K562 (cell line): ENCODE data around the gene FUT6.

Source experiments
- CHD4 ChIP-seq: fragments of 200-600 bp; sonication (generic); IDR thresholded peaks from 3 replicates; pipeline ENCODE4 v1.6.1; 2012; ENCODE audit warnings: low read depth, mild to moderate bottlenecking, mixed read lengths, low read length, inconsistent platforms; ENCODE audit not compliant: insufficient read depth, insufficient replicate concordance, poor library complexity, severe bottlenecking
- ERF ChIP-seq: fragments of 450-650 bp; formaldehyde crosslinking; IDR thresholded peaks from 2 replicates; pipeline ENCODE4 v1.4.0; 2020; ENCODE audit warnings: mild to moderate bottlenecking, mixed read lengths
- MLLT1 ChIP-seq, 2 experiments: fragments of 450-650 bp; IDR thresholded peaks; 2 replicates each; pipeline ENCODE4 v1.6.1; 2016
- SIX5 ChIP-seq, 2 experiments: IDR thresholded peaks; 2 replicates each; pipeline ENCODE4 v1.6.1; 2011; ENCODE audit warnings: low read length in 2 of 2, borderline replicate concordance in 1 of 2, low read depth in 1 of 2, mild to moderate bottlenecking in 1 of 2, moderate library complexity in 1 of 2; ENCODE audit not compliant: insufficient read depth in 1 of 2
- SP1 ChIP-seq: sonication (generic); formaldehyde crosslinking; IDR thresholded peaks from 2 replicates; pipeline ENCODE4 v1.8.1; 2022; ENCODE audit warnings: mild to moderate bottlenecking, missing genetic modification reagents
- TAF1 ChIP-seq: IDR thresholded peaks from 2 replicates; pipeline ENCODE4 v1.6.1; 2011; ENCODE audit warnings: mild to moderate bottlenecking, low read length, moderate library complexity; ENCODE audit not compliant: insufficient read depth, control insufficient read depth, severe bottlenecking; ENCODE audit errors: extremely low read depth
- TBL1XR1 ChIP-seq, 2 experiments: IDR thresholded peaks; 2 replicates each; pipeline ENCODE4 v1.6.1; 2012; ENCODE audit warnings: improper control_type of control experiment in 2 of 2, low read length in 2 of 2, mild to moderate bottlenecking in 1 of 2
- TCF7L2 ChIP-seq: fragments of 150-350 bp; IDR thresholded peaks from 2 replicates; pipeline ENCODE4 v1.6.1; 2016; ENCODE audit warnings: low read depth, mild to moderate bottlenecking, low read length, moderate library complexity
- ZNF384 ChIP-seq: IDR thresholded peaks from 2 replicates; pipeline ENCODE4 v1.6.1; 2012; ENCODE audit warnings: low read depth, low read length, improper control_type of control experiment
- ZNF785 ChIP-seq: fragments of 250-450 bp; sonication (Bioruptor Pico); IDR thresholded peaks from 2 replicates; pipeline ENCODE4 v1.4.0; 2020; ENCODE audit warnings: mild to moderate bottlenecking
- TF ChIP-seq, protein P1 (sequence below): sonication (generic); formaldehyde crosslinking; IDR thresholded peaks from 2 replicates; pipeline ENCODE4 v1.8.0; 2022; ENCODE audit warnings: missing genetic modification reagents, mild to moderate bottlenecking, moderate library complexity, borderline replicate concordance
- TF ChIP-seq, protein P2 (sequence below), 3 experiments: IDR thresholded peaks in 2 of 3; conservative IDR thresholded peaks in 1 of 3; 2 replicates each; pipeline ENCODE4 v1.5.1; 2011 to 2012; ENCODE audit warnings: low read length in 3 of 3, mild to moderate bottlenecking in 3 of 3, control low read depth in 2 of 3, improper control_type of control experiment in 1 of 3, inconsistent platforms in 1 of 3, low read depth in 1 of 3, mixed read lengths in 1 of 3, moderate library complexity in 1 of 3; ENCODE audit not compliant: insufficient read depth in 2 of 3

- TF ChIP-seq MLLT1 (IDR thresholded peaks at IDR 0.05) (no peak), SIX5 (IDR thresholded peaks at IDR 0.05; ENCODE audit: borderline replicate concordance in 1 of 2, insufficient read depth in 1 of 2, low read depth in 1 of 2, low read length in 2 of 2) (no peak), TCF7L2 (no peak), ZNF785 (CRISPR knock-in tag) (no peak), SP1 (CRISPR knock-in tag) (no peak), TBL1XR1 (IDR thresholded peaks at IDR 0.05; ENCODE audit: low read length in 2 of 2) (no peak), TAF1 (no peak), ERF (no peak), ZNF384 (no peak), CHD4 (no peak)
- TF ChIP-seq, protein P1, sequence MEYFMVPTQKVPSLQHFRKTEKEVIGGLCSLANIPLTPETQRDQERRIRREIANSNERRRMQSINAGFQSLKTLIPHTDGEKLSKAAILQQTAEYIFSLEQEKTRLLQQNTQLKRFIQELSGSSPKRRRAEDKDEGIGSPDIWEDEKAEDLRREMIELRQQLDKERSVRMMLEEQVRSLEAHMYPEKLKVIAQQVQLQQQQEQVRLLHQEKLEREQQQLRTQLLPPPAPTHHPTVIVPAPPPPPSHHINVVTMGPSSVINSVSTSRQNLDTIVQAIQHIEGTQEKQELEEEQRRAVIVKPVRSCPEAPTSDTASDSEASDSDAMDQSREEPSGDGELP, result no peak
- TF ChIP-seq, protein P2, sequence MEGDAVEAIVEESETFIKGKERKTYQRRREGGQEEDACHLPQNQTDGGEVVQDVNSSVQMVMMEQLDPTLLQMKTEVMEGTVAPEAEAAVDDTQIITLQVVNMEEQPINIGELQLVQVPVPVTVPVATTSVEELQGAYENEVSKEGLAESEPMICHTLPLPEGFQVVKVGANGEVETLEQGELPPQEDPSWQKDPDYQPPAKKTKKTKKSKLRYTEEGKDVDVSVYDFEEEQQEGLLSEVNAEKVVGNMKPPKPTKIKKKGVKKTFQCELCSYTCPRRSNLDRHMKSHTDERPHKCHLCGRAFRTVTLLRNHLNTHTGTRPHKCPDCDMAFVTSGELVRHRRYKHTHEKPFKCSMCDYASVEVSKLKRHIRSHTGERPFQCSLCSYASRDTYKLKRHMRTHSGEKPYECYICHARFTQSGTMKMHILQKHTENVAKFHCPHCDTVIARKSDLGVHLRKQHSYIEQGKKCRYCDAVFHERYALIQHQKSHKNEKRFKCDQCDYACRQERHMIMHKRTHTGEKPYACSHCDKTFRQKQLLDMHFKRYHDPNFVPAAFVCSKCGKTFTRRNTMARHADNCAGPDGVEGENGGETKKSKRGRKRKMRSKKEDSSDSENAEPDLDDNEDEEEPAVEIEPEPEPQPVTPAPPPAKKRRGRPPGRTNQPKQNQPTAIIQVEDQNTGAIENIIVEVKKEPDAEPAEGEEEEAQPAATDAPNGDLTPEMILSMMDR (IDR thresholded peaks at IDR 0.05 in 2 of 3, conservative IDR thresholded peaks at IDR 0.05 in 1 of 3; ENCODE audit: insufficient read depth in 2 of 3, low read depth in 1 of 3, low read length in 3 of 3), result no peak
Measured at GRCh38 chr19:5880604-5881078, 41.1 kb upstream of the FUT6 start.
